ENCODE measurements around the gene ALDOA.

- TF ChIP-seq CTCF (IDR thresholded peaks at IDR 0.05) (no peak), POLR2A (IDR thresholded peaks at IDR 0.05) (no peak)
Measured at GRCh38 chr16:30116291-30117207, 51.0 kb downstream of the ALDOA start.

Measured in Peyer's patch (tissue), 4 donors.